NCI-H446 (cell line): ENCODE measurements around the gene DDX41.

ENCODE experiments used
- DNase-seq, 2 experiments: peaks; one replicate each; lab custom pipeline; 2025; lab: John Stamatoyannopoulos, UW

Gene DDX41

DNA sequence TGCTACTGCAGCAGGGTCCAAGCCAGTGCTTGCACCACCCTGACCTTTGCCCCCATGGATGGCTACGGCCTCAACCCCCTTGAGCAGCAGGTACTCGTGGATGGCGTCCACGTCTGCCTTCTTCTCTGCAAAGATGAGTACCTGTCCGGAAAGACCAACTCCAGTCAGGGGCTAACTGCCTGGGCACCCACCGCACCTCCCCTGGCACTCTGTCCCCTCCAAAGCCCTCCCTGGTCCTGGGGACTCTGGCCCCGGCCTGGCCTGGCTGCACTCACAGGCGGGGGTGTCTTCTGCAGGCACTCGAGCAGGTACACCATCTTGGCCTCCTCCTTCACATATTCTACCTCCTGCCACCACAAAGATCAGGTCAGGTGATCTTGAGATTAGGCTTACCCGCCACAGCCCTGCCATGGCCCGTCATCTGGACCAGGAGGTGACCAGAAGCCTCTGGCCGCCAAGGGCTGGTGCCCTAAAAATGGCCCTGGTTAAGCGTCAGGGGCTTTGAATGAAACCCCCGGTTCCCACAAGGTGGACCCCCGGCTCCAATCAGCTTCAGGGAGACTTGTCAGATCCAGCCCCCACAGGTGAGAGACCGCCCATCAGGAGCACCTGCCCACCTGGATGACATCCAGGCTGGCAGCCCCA lies 3.9 kb downstream of the DDX41 start:
- DNase-seq: no peak

DNA sequence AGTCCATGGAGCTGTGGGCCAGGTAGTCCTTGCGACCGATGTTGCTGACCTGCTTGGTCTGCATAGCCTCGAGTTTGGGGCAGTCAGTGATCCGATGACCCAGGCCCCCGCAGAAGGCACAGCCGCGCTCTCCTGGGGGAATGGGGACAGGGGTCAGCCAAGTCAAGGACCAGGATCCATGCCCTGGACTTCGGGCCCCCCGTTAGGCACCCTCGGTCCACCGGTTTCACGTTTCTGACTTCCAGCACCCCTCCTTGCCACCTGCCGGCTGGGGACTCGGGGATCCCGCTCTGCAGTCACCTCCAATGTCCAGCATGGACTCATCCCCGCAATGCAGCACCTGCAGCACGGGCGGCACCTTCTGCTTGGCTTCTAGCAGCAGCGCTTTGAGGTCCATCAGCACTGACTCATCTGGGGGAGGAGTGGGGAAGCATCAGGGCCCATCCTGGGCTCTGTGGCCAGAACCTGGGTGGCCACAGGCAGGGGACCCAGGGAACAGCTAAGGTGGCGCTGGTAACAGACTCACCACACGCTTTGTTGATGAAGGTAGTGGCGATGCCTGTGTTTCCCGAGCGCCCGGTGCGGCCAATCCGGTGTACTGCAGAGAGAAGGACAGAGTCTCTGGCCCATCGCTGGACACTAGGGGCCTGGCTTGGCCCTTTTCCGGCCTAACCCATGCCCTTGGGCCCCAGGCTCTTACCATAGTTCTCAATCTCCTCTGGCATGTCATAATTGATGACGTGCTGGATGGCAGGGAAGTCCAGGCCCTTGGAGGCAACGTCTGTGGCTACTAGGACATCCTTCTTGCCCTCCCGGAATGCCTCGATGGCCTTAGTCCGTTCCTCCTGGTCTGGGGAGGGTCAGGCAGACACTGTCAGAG lies 4.7 kb downstream of the DDX41 start:
- no peak for DNase-seq

DNA sequence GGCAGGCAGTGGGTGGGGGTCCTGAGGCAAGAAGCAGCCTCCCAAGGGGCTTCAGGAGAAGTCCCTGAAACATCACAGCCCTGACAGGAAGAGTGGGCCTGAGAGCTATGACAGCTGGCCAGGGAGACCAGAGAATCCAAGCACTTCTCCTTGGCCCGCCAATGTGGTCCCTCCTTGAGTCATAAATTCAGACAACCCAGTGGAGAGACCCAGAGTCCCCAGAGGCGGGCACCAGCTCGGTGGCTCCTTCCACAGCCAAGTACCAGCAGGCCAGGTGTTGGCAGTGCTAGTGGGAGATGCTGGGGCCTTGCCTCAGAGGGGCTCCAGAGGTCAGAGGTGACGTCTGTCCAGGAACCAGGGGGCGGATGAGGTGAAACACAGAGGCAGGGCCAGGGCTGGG lies 5.6 kb downstream of the DDX41 start:
- no peak for DNase-seq

DNA sequence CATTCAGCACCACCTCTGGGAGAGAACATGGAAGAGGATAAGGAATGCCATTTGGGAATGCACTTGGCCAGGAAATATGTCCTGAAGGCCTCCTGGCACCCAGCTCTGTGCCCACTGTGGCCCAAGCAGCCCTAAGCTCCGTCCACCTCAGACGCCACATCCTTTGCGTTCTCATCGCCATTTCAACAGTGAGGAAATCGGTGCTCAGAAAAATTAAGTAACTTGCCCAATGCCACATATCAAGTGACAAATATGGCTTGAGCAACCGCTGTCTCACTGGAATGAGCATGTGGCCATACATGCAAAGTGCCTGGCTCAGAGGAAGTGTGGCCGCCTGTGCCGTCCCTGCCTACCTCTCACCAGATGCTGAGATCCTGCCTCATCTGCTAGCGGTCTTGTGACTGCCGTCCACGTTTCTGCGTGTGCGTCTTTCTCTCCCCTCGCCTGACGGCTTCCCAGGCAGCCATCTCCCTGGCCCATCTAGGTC lies 6.2 kb downstream of the DDX41 start:
- DNase-seq: no peak

DNA sequence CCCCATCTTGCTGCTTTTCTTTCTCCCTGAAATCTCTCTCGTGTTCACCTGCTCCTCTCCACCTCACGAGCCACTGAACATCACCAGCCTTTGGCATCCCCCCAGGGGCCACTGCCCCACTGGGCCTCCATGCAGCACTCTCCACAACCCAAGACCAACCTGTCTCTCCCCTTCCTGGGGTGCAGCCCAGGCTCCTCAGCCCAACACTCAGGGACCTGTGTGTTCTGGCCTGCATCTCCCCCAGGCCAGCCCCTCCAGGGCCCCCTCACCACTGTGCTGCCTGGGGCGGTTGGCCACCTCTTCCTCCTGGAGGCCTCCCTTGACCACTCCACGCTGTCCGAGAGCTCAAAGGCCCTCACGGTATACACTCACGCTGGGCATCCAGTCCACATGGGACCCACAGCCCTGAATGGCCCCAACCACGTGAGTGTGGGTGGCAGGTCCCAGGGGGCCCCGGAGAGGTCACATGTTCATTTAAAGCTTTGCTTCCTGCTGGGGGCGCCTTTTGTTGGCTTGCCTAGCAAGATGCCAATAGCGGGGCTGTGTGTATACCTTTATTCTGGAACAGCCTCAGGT lies 6.7 kb downstream of the DDX41 start:
- DNase-seq: no peak

DNA sequence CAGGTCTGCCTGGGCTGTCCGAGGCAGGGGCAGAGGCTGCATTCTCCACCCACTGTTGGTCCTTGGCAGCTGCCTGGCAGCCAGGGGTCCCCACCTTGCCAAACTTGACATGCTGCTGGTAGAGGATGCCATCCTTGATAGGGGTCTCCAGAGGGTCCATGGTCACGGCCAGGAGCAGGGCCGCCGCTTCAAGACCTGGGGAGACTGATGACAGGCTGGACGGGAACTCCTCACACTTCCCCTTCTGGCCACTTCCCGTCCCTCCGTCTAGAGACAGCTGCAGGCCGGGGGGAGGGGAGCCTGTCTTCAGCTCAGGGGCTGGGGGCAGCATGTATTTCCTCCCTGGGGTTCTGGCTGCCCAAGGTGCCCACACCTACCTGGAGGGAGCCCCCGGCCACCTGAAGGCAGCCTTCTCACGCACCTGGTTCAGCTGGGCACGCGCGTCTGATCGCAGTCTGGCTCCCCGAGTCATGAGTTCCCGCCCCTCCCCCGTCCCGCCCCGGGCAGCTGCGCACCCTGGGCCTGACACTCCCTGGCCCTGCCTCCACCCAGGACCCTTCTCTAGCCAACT lies 7.3 kb downstream of the DDX41 start, which contains the start of gene DOK3:
TSS of gene DOK3 (minus strand) at position 446 of the 571 bp plus-strand sequence. CDS start at position 160, 286 bp downstream.
- DNase-seq: no peak

DNA sequence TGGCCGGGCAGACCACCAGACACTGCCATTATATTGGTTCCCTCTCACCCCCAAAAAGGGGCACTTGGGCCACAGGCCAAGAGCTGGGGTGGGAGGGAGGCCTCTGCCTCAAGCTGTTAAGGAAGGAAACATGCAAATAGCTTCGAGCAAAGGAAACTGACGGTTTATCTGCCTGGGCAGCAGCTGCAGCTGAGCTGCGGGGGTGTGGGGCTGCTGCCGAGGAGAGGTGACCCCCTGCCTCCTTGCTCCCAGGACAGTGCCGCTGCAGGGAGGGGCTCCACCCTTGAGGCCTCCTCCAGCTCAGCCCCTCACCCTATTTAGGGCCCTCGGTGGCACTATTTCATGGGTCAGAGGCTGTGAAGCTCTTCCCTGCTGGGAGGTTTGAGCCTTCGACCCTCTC lies 7.9 kb downstream of the DDX41 start:
- DNase-seq: no peak

DNA sequence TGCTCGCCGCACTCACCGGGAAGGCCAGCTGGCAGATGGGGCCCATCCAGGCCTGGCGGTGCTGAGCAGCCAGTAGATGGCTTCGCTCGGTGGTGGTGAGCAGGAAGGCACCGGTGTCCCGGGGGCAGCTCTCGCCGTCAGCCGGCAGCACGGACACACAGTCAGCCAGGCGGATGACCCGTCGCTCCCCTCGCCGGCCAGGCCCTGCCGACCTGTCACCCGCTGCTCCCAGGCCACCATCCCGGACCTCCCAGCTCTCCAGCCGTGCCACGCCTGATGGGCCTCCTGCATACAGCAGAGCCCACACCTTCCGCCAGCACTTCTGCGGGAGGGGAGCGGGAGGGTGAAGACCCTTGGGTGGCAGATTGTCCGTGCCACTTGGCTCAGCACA lies 8.5 kb downstream of the DDX41 start:
- DNase-seq: no peak

DNA sequence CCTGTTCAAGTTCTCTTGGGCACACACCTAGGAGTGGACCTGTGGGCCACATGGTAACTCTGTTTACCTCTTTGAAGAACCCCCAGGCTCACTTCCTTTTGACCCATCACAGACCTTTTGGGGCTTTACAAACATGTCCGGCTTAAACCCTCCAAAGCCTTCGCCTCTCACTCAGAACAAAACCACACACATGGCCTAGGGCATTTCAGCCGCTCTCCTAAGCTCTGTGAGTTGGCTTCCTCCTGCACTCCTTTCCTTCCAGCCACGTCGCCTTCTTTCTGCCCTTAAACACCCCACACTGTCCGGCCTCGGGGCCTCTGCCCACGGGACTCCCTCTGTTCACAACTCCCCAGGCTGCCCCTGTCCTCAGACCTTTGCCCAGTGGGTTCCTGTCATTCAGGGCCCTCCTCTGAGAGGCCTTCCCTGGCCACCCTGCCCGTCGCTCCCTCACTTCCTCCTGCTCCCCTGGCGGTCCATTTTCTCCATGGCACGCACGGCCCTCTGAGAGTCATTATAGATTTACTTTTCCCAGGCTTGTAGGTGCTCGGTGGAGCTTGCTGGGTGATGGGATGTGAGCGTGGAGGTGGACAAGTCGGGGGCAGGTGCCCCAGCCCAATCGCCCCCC lies 9.1 kb downstream of the DDX41 start:
- no peak for DNase-seq

DNA sequence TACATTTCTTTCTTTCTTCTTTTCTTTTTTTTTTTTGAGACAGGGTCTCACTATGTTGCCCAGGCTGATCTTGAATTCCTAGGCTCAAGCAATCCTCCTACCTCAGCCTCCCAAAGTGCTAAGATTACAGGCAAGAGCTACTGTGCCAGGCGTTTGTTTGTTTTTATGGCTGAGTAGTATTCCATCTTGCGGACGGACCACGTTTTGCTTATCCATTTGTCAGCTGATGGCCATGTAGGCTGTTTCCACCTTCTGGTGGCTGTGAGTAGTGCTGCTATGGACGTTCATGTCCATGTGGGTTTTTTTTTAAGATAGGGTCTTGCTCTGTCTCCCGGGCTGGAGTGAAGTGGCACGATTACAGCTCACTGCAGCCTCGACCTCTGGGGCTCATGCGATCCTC lies 9.6 kb downstream of the DDX41 start:
- DNase-seq: no peak

DNA sequence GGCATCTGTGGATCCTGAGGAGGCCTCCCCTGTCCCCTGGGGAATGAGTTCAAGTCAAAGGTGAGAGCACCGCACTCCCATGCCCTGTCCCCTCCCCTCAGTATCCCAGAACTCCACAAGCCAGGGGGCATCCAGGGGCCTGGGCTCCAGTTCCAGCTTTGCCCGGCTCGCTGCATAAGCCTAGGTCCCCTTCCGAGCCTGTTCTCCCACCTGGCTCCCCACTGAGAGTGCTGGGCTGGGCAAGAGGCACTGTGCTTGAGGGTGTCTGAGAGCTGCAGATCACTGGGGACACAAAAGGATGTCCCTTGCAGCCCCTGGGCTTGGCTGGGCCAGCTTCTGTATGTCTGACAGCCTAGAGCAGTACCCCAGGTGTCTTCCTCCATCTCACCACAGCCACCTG lies 11.7 kb downstream of the DDX41 start:
- no peak for DNase-seq

DNA sequence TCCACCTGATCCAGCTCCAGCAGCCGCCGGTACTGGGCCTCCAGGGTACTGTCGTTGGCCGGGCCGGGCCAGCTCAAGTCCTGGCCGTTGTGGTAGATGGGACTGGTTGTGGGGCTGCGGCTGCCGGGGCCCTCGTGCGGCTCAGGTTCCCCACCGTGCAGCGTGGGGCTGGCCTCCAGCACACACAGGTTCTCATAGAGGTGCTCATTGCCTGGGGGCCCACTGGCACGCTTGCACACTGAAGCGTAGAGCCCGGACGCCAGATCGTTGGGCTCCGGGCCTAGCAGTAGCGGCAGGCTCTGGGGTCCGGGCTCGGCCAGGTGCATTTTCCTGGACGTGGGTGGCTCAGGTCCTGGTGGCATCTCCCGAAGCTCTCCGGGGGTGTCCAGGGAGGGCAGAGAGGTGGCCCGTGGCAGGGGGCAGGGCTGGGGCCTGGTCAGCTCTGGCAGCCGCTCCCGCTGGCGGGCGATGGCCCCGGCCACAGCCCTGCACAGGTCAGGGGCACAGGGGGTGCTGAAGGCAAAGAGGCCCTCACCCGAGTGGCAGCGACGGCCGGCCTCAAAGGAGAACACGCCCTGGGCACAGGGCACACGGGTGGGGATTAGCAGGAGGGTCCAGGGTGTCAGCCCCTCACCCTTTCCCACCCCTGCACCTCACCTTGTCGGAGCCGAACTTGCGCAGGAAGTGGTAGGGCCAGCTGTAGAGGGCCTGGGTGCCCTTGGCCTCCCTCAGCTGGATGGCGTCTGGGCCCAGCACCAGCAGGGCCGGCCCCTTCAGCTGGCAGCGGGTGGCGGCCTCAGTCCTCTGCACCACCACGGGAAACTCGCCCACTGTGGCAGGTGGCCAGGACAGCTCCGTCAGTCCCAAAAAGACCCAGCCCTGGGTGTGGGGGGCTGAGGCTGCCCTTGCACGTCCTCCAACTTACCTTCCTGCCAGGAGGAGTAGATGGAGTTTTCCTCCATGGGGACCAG lies 12.4 kb downstream of the DDX41 start:
- DNase-seq: no peak

DNA sequence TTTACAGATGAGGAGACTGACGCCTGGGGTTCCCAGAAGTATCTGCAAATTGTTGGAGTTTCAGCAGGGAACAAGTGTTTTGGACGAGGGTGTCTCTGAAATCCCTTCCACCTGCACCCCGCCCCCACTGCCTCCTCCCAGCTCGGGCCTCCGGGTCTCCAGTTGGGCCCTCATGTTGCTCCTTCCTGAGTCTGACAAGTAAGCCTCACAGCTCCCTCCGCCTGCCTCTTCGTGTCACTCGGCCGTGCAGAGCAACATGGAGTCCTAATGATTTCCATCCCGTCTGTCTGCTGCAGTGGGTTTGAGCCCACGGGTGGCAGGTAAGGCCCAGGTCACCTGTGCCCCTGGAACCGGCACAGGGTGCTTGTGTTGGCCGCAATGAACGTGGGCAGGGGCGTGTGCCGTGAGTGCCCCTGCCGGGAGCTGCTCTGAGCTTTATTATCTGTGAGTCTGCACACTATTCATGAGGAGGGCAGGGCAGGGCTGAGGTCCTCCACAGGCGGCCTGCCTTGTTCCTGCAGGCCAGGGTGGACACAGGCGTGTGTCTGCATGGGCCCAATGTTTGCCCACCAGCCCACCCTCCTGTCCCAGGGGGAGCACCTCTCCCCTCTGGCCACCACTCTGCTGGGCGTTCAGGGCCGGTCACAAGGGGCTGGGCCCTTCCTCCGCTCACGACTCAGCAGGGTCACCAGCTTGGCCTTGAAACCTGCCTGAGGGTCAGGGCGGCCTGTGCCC lies 13.2 kb downstream of the DDX41 start:
- DNase-seq: no peak

DNA sequence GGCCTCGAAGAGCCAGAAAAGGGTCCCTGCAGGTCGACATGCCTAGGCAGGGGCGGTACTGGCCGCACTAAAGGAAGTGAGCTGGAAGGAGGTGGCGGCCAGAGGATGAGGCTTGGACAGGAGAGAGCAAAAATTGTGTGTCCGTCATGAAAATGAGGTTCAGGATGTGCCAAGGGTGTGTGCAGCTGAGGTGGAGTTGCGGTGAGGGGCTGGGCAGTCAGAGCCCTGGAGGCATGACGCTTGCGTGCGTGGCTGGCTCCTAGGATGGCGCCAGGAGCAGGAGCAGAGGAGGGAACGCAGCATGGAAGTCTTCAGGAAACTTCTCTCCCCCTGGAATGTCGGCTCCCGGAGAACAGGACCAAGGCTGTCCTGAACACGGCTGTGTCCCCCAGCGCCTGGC lies 13.9 kb downstream of the DDX41 start:
- no peak for DNase-seq

DNA sequence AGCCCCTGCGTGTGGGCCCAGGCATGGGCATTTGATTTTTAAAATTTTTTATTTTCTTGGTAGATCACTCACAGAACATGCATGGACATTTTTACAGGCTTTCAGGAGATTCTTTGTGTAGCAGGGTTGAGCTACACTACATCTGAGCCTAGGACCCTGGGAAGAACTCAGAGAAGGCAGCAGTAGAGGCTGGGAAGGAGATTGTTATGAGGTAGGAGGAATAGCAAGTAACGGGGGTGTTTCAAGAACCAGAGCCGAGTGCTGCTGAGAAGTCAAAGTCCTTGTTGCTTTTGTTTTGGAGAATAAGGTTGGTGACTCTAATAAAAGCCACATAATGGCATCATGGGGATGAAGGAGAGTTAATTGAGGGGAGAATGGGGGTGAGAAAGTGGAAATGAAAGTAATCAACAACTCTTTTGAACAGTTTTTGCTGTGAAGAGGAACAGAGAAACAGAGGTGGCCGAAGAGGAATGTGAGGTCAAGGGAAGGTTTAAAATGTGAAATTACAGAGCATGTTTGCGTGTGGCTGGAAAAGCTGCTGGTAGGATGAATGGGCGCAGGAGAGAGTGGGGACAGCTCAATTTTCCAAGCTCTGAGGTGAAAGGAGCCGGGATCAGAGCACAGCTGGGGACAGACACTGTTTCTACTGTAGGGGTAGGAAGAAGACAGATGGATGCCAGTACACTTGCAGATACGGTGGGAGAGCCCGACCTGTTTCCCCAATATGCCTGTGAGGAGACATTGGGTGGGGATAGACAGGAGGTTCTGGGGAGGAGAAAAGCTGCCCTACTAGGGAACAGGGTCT lies 14.7 kb downstream of the DDX41 start:
- no peak for DNase-seq

DNA sequence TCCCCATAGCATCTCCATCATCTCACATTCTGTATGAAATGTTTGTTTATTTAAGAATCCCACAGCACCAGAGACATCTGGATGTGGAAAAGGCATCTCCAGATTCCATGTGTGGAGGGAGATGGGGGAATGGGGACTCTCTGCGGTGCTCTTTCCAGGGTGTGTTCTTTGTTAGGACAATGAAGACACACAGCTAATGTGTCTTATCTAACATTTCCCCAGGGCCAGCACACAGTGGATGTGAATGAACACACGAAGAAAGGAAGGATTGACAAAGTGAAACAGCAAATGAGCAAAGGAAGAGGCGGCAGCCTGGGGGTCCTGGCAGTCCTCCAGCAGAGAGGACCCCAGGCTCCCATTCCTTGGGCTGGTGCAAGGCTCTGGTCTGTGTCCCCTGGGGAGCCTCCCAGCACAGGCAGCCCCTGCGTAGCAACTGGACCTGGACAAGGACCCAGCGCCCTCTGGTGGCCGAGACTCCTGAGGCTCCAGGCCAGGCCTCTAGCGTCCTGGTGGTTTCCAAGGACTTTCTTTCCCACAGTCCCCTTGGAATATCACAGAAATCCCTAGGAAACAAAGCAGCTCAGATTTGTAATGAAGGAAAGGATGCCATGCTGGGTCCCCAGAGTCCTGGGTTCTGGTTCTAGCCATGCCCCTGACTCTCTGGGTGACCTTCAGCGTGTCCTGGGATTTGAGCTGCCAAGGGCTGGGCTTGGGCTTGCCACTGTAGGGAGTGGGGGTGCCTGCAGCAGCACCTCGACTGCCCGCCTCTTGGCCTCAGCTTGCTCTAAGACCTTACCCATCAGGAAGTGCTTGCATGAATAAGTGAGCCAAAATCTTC lies 15.9 kb downstream of the DDX41 start:
- peak; percentile 52 to 86 for DNase-seq

DNA sequence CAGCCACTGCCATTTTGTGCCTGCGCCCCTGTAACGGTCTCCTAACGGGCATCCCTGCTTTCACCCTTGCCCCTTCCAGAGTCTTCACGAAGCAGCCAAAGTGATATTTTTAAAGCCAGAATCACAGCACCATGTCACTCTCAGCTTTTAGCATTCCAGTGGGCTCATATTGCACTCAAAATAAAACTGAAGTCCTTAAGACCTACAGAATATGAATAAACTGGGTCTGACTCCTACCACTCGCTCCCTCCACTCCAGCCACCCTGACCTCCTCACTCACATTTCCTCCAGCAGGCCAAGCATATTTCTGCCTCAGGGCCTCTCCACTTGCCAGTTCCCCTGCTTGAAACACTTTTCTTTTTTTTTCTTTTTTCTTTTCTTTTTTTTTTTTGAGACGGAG lies 16.9 kb downstream of the DDX41 start:
- no peak for DNase-seq

DNA sequence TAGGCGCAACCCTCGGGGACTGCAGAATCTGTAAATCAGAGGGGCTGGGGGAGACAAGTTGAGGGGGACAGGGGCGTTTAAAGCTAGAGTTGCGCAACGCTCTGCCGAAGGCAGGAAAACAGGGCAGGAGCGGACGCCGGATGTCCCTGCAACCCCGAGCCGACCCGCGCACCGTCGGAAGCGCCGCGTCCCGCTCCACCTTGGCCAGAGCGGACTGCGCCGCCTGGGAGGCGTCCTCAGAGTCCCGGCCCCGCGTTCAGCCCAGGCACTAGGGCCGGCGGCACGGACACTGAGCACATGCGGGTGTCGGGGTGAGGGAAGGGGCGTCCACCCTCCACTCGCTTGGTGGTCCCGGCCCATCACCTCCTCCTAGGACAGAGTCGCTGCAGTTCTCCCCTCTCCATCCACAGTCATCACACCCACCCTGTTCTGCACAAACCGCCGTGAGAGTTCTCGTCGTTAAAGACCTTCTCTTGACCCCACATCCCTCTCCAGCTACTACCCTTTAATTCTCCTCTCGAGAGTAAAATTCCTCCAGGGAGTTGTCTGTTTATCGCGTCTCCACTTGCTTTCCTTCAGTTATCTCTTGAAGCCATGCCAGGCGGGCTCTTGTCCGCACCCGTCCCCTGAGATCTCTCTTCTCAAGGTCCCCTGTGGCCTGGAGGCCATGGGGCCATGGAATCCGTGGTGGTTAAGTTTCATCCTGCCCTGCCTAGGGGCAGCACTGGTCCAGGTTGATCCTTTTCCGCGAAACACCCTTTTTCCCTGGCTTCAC lies 18.6 kb downstream of the DDX41 start:
- no peak for DNase-seq
